Mesenchymal stem cell (in vitro differentiated cells and primary cell): ENCODE results near the gene RBBP4. TPM values are rescaled to one million over a fixed set of nuclear protein-coding genes. Genes with fewer than 3 reads are reported as not detected.

Experiments used
- small RNA-seq: library from polyadenylated mRNA; stranded (forward); fragments of <200 nt; extraction: miRNeasy Mini kit (QIAGEN cat#:217004); gene quantifications from one replicate; pipeline ENCODE3, GENCODE V24; 2013; ENCODE audit warnings: low read depth

Gene RBBP4

Small RNA genes within 50 kb of the gene (small RNA-seq; reads per million reads assigned to genes)
- gene RF00019 = not detected
